GM18507 (cell line): ENCODE results near the gene NUP210.

ENCODE experiments used
- DNase-seq: peaks from one replicate; pipeline ENCODE4 v3.0.0; 2011; ENCODE audit warnings: low read depth; ENCODE audit not compliant: insufficient read length; ENCODE audit errors: extremely low spot score
- FAIRE-seq: peaks from 2 replicates; lab custom pipeline; 2011; peaks lifted over from hg19 to GRCh38; lab: Jason Lieb, UNC

Gene NUP210

GRCh38 chr3:13358643-13359042 is 61.5 kb downstream of the NUP210 start:
- DNase-seq (no peak), FAIRE-seq (no peak)

DNA sequence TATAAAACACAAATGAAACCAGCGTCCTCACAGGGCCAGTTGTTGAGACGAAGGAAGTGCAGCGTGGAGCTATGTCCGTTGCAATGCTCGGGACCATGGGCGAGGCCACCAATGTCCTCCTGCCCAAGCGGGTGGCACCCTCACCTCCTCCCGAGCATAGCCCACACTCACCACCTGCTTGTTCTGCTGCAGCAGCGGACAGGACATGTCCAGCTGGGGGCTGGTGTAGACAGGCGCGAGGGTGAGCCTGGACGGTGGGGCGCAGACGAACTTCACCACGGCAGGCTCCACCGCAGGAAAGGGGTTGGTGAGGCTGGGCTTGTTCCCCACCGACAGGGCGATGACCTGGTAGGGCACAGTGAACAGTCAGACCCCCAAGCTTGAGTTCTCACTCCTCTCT is 62.1 kb downstream of the NUP210 start:
- FAIRE-seq: no peak

GRCh38 chr3:13357074-13357473 is 63.0 kb downstream of the NUP210 start:
- FAIRE-seq: no peak

More for the DNA sequence above, 62.1 kb downstream of the NUP210 start:
- no peak for DNase-seq

GRCh38 chr3:13353936-13354542 is 66.1 kb downstream of the NUP210 start:
- no peak for DNase-seq
- FAIRE-seq: no peak

More at GRCh38 chr3:13357074-13357473, 63.0 kb downstream of the NUP210 start:
- no peak for DNase-seq

DNA sequence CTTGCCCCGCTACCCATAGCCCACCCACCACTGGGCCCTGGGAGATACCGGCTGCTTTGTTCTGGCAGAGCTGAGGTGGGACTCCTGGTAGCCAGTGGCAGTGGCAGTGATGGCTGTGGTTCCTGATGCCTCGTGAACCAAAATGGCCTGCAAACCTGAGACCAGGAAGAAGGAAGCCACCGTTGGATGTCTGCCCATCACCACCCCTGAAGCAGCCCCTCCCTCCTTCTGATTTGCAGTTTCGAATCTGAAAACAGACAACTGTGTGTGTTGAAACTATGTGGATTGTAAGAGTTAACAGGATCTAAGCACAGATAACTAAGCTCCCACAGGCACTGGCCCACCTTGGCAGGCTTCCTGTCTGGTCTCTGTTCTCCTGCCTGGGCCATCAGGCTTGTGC is 66.6 kb downstream of the NUP210 start:
- no peak for FAIRE-seq
- no peak for DNase-seq

- DNase-seq: no peak
- FAIRE-seq: no peak
Observed at GRCh38 chr3:13352621-13353131, 67.4 kb downstream of the NUP210 start.

- DNase-seq (no peak), FAIRE-seq (no peak)
Observed at GRCh38 chr3:13349823-13350222, 70.3 kb downstream of the NUP210 start.

- FAIRE-seq (no peak), DNase-seq (no peak)
Observed at GRCh38 chr3:13348661-13349396, 71.3 kb downstream of the NUP210 start.

- FAIRE-seq: no peak
- no peak for DNase-seq
Observed at GRCh38 chr3:13348100-13348499, 72.0 kb downstream of the NUP210 start.

GRCh38 chr3:13347390-13347950 is 72.7 kb downstream of the NUP210 start:
- no peak for DNase-seq
- FAIRE-seq: no peak

DNA sequence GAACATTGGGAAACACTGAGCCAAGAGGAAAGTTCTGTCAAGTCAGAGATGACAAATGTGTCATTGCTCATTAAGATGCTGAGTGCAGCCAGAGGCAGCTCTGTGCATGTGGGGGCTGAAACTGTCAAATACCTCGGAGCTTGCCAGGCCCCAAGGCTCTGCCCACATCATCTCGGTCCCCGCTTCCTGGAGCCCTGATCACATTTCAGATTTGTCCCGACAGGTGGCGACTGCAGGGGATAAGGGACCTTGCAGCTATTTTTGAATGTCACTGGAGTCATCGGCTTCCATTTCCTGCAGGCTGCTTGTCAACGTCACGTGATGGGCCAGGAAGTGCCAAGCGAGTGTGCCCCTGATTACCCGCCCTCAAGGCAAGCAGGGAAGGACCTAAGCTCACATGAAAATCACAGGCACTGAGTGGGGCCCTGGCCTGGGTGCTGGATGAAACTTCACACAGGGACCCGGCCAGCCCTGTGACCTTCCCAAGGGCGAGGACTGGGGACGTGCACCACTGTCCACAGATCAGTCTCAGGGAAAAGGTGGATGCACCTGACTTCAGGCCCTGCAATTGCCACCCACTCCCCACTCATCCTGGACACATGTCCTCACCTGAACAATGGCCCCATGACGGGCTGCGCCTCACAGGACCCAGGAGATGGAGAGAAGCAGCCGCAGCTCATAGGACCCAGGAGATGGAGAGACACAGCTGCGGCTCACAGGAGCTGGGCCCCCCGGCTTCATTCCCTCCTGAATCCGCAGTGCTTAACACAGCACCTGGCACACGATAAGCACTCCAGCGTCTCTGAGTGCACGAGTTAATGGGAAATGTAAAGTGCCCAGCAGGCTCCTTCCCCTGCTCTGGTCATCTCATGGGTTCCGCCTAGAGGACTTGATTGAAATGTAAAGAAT is 73.4 kb downstream of the NUP210 start:
- DNase-seq (no peak), FAIRE-seq (no peak)

DNA sequence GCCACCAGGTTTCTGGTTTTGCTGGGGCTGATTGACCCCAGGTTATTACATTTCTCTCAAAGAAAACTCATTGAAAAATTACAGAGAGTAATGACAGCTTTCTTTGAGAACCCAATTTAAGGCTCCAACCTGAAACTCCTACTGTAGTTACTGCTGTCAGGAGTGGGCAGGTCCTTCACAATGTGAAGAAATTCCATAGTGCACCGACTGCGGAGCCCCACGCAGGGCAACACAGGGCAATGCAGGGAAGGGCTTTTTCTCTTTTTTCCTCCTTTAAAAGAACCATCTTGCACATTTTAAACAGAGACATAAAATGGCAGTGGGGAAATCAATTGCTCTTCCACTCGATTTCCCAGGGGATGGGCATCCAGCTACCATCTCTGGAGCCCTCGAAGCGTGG is 74.3 kb downstream of the NUP210 start:
- FAIRE-seq: no peak
- no peak for DNase-seq

- no peak for DNase-seq
- FAIRE-seq: no peak
Observed at GRCh38 chr3:13345284-13345683, 74.8 kb downstream of the NUP210 start.

GRCh38 chr3:13344663-13345062 is 75.5 kb downstream of the NUP210 start:
- no peak for FAIRE-seq
- DNase-seq: no peak

DNA sequence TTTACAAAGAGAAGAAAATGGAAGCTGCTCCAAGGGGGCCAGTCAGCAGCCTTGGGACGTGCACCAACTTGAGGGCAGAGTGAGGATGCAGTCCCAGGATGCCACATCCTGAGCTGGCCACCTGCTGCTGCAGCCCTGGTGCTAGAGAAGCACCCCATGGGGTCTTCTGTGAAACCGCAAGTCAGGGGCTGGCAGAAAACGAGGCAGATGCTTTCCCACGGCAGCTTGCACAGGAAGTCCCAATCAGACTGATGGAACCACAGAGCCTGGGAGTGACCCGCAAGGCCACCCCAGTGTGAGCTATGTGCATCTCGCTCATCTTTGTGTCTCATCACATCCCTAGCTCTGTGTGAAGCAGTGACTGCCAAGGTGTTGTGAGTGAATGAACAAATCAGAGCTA is 76.5 kb downstream of the NUP210 start:
- FAIRE-seq: no peak
- DNase-seq: no peak

GRCh38 chr3:13341229-13341905 is 78.8 kb downstream of the NUP210 start:
- DNase-seq (no peak), FAIRE-seq (no peak)

GRCh38 chr3:13339833-13340232 is 80.3 kb downstream of the NUP210 start:
- no peak for FAIRE-seq
- no peak for DNase-seq

DNA sequence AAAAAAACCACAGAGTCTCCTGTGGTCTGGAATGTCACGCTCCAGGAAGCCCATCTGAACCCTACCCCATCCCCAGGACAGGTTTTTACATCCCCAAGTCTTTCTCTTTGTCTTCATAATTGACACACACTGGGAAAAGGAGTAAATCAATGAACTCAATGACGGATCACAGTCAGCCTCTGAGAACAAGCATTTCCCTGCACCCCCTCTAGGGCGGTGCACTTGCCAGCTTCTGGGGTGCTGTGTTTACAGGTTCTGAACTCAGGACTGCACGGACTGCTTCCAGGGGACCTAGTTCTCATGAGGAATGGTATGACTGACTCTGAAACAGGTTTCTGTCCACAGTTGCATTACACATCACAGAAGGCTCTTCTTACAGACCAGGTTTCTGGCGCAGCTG is 81.1 kb downstream of the NUP210 start:
- DNase-seq (no peak), FAIRE-seq (no peak)

GRCh38 chr3:13338231-13338630 is 81.9 kb downstream of the NUP210 start:
- FAIRE-seq: no peak
- no peak for DNase-seq
